Activated naive CD8-positive, alpha-beta T cell treated with anti-CD3 and anti-CD28 coated beads, Interleukin-2, amount 10 ng/mL, durations not matched to agents 7 days and 5 days (primary cell): ENCODE results near the gene AGAP4. TPM values are rescaled to one million over a fixed set of nuclear protein-coding genes. Genes with fewer than 3 reads are reported as not detected.

Experiments used
- total RNA-seq, 2 experiments: library from RNA; stranded (reverse); gene quantifications; one replicate each; pipeline ENCODE4 v1.2.3, GENCODE V29; 2021

AGAP4 gene
- total RNA-seq, 2 experiments from 2014 or later, result 25.0 to 30.1 TPM

Other genes with a start within 250 kb of the AGAP4 start
- 10 to 100 TPM; 22.3 to 24.3 TPM for gene ZFAND4, start 174.7 kb downstream of the AGAP4 start, total RNA-seq
- gene WASHC2C, start 120.2 kb downstream of the AGAP4 start, total RNA-seq, result 10 to 100 TPM; 43.6 to 44.7 TPM
- 10 to 100 TPM; 42.7 to 43.8 TPM for gene TIMM23, start 125.0 kb upstream of the AGAP4 start, total RNA-seq
- 100 to 1,000 TPM; 102 to 106 TPM for gene NCOA4, start 183.1 kb upstream of the AGAP4 start, total RNA-seq
- not detected for gene MSMB, start 198.8 kb upstream of the AGAP4 start, total RNA-seq